Fibroblast of lung (primary cell): Measurements from ENCODE around the gene FSIP2.

Source experiments
- EZH2 ChIP-seq: IDR thresholded peaks from 2 replicates; pipeline ENCODE4 v1.5.1; 2012; ENCODE audit warnings: low read length, control low read depth, mild to moderate bottlenecking; ENCODE audit errors: missing control alignments
- TF ChIP-seq, protein P1 (sequence below), 2 donors: IDR thresholded peaks in 1 of 2; conservative IDR thresholded peaks in 1 of 2; 1 replicate in 1 of 2; 2 replicates in 1 of 2; pipeline ENCODE4 v1.5.1; 2011 to 2012; ENCODE audit warnings: low read length in 2 of 2, control low read depth in 1 of 2, inconsistent platforms in 1 of 2, low read depth in 1 of 2, mild to moderate bottlenecking in 1 of 2

DNA sequence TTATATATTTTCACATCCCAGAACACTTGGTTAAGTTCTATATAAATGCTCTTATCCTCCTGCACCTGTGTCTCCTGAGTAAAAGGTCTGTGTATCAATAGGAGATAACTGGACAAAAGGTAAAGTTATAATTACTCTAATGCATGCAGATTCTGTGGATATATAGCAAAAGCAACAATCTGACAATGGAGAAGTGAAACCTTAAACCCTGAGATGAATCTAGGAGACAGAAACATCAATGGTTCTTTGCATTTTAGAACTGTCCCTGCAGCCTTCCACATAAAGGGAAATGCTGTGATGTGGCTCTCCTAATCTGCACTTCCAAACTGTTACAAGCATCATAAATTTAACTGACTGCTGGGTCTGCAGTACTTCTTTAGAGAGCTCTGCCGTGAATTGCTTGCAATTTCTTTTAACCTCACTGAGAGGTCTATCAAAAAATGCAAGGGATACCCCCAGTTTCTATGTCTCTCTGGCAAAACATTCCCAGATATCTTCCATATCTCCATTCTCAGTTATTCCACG lies 42.8 kb upstream of the FSIP2 start:
- no peak for TF ChIP-seq EZH2
- TF ChIP-seq, protein P1, sequence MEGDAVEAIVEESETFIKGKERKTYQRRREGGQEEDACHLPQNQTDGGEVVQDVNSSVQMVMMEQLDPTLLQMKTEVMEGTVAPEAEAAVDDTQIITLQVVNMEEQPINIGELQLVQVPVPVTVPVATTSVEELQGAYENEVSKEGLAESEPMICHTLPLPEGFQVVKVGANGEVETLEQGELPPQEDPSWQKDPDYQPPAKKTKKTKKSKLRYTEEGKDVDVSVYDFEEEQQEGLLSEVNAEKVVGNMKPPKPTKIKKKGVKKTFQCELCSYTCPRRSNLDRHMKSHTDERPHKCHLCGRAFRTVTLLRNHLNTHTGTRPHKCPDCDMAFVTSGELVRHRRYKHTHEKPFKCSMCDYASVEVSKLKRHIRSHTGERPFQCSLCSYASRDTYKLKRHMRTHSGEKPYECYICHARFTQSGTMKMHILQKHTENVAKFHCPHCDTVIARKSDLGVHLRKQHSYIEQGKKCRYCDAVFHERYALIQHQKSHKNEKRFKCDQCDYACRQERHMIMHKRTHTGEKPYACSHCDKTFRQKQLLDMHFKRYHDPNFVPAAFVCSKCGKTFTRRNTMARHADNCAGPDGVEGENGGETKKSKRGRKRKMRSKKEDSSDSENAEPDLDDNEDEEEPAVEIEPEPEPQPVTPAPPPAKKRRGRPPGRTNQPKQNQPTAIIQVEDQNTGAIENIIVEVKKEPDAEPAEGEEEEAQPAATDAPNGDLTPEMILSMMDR (conservative IDR thresholded peaks at IDR 0.05 in 1 of 2, IDR thresholded peaks at IDR 0.05 in 1 of 2; ENCODE audit: low read depth in 1 of 2, low read length in 2 of 2) = no peak
